LHCN-M2 (cell line): Measurements from ENCODE around the gene SEPTIN12. TPM values are rescaled to one million over a fixed set of nuclear protein-coding genes. Genes with fewer than 3 reads are reported as not detected.
A peak's percentile ranks its signal among the peaks of the same experiment; 100 is the strongest.
"Not testable (repeated sequence)": the region's sequence is repeated elsewhere in the genome, so short reads cannot be mapped to it uniquely, and the experiment has no call there.

Experiments used
- DNase-seq: peaks from one replicate; pipeline ENCODE4 v3.0.0-alpha.2; 2012; ENCODE audit warnings: low read depth
- total RNA-seq: library from RNA; depleted of rRNA; stranded (reverse); fragments of >200 nt; gene quantifications from 2 replicates; pipeline ENCODE4 v1.2.3, GENCODE V29; 2014

Gene SEPTIN12
- total RNA-seq, 1 experiment from 2014 or later: not detected

DNA sequence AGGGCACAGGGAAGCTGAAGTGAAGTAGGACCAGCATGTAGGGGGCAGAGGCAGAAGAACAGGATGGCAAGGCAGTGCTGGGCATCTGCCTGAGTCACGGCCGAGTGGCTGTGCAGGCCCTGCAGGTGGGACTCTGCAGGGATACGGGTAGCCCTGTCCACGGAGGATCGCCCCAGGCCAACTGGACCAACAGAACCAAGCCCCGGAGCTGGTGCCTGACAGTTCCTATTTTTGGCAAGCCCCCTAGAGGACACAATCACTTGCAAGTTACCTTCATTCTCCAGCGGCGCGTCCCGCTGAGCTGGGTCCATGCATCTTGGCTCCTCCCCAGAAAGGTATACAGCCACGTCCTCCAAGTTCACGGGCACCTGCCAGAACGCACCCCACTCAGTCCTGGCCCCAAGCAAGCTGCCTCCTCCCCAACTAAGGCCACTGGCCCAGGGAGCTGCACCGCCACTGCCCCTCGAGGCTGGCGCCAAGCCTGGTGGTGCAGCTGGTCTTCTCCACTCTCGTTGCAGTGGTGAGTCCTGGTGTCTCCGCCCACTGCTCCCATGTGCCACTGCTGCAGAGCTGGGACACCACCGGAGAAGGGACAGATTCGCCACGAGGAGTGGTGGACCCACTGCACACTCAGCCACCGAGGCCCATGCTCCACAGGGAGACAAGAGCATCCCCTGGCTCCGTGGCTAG, 27.8 kb downstream of the SEPTIN12 start:
- DNase-seq: no peak

DNA sequence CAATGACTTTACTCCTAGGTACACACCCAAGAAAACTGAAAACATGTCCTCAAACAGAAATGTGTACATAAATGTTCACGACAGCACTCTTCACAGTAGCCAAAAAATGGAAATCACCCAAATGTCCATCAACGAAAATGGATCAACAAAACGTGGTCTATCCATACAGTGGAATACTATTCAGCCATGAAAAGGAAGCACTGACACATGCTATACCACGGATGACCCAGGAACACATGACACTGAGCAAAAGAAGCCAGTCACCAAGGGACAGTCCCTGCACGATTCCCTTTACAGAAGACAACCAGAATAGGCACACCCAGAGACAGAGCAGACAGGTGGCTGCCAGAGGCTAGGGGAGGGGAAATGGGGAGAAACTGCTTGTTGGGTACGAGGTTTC, 32.5 kb downstream of the SEPTIN12 start:
- no peak for DNase-seq

DNA sequence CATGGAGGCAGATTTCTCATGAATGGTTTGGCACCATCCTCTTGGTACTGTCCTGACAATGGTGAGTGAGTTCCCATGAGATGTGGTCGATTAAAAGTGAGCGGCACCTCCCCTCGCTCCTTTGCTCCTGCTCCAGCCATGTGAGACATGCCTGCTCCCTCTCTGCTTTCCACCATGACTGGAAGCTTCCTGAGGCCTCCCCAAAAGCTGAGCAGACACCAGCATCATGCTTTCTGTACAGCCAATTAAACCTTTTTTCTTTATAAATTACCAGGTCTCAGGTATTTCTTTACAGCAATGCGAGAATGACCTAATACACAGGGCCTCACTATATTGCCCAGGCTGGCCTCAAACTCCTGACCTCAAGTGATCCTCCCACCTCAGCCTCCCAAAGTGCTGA, 33.3 kb downstream of the SEPTIN12 start:
- no peak for DNase-seq

DNA sequence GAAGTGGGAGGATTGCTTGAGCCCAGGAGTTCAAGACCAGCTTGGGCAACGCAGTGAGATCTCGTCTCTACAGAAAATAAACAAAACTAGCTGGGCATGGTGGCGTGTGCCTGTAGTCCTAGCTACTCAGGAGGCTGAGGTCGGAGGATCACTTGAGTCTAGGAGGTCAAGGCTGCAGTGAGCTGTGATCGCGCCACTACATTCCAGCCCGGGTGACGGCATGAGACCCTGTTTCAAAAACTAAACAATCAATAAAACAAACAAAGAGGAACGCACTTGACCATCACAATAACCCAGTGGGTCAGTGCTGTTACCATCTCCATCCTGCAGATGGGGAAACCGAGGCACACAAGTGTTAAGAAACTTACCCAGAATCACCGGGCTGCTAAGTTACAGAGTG, 34.9 kb downstream of the SEPTIN12 start:
- DNase-seq: no peak

DNA sequence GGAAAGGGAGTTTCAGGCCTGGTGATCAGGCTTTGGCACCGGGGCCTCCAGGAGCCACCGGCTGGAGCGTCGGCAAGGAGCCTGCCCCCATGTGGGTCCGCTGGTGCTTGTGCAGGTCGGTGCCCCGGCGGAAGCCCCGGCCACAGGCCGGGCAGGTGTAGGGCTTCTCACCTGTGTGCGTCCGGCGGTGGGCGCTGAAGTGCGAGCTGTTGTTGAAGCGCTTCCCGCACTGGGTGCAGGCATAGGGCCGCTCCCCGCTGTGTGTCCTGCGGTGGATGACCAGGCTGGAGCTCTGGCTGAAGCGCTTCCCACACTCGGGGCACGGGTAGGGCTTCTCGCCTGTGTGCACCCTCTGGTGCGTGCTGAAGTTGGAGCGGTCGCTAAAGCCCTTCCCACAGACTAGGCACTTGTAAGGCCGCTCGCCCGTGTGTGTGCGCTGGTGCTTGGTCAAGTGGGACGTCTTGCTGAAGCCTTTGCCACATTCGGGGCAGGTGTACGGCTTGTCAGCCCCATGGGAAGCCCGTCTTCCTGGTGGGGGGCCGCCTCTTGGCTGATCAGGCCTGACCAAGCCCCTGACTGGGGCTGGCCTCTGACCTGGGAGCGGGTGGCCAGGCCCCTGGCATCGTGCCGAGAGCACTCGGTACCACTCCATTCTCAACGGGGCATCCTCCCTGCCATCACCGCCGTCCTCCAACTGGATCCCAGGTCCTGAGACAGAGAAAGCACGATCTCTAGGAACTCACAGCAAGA, 35.6 kb downstream of the SEPTIN12 start:
- DNase-seq: no peak

DNA sequence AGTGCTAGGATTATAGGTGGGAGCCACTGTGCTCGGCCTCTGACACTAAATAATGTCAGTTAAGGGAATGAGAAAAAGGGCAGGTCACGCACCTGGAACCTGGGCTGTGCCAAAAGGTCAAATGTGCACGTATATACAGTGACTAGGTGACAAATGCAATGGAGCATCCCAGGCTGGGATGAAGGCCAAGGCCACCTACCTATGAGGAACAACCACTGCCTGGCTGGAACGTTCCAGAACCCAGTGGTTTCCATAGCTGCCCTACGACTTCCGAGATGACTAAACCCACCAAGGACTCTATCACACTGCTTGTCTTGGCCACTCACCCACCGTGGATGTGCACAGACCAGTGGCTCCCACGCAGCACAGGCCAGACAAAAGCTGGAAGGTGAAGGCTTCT, 37.2 kb downstream of the SEPTIN12 start:
- DNase-seq: no peak

DNA sequence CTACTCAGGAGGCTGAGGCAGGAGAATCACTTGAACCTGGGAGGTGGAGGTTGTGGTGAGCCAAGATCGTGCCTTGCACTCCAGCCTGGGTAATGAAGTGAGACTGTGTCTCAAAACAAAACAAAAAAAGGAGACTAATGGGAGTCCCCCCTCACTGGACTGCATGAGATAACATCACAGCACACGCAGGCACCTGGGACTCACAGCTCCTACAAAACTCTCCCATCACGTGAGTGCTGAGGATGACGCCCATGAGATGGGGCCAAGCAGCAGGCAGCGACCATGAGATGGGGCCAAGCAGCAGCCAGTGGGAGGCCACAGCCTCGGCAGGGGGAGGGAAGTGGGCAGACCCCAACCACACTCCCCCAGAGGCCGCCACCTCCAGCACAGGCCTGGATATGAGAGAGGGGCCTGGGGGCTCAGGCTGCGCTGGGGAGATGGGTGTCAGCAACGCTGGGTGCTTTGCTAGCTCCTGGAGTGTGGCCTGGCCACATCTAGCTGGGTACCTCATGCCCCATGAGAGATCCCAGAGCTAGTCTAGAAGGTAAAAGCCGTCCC, 38.4 kb downstream of the SEPTIN12 start:
- no peak for DNase-seq

DNA sequence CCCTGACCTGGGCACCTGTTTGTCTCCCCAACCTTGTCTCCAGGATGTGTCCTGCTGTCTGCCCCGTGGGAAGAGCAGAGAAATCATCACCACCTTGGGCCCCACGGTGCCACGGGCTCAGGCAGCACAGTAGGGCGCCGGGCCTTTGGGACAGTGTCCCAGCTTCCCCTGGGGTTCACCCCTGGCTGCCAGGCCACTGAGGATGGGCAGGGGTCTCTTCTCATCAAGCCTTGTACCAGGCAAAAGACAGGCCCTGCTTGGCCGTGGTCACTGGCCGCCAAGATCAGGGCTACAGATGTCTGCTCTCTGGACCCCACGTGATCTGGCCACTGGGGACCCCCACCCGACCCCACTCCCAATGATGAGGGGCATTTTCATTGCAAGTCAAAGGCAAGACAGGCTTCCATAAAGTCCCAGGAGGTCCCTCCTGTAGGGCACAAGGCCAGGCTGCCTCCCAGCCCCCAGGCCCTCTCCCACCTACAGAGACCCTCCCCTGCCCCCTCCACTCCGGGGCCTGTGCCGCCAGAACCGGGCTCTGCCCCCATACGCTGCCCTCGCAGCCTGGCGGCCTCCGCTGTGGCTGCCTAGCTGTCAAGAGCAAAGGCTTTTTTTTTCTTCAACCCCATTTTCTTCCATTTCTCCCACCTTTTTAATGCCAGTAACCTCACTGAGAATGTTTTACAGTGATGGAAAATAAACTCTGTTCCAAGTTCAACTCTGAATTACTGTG, 39.3 kb downstream of the SEPTIN12 start:
- no peak for DNase-seq

DNA sequence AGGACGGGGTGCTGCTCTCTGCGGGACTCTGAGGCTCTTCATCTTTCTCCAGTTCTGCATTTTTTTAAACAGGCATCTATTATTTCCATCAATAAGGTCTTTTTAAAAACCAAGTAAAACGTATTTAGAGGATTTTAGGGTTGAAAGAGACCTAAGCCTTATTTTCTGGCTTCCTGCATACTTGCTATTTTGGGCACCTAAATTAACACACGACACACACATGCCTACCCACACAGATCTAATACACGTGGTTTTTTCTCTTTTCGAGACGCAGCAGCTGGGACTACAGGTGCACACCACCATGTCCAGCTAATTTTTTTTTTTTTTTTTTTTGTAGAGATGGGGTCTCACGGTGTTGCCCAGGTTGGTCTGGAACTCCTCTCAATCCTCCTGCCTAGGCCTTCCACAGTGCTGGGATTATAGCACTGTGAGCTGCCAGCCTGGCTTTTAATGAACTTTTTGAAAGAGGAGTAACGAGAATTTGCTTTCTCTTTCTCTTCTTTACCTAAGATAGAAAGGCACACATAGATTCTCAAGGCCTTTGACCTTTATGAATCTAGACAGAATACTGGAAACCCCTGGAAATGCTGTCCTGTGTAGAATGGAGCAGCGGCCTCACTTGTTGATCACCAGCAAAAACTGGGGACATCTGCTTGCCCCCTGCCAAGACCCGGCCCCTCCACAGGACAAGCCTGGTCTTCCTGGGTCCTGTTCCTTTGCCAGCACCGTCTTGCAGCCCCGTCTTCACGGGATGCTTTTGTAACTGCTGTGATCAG, 40.1 kb downstream of the SEPTIN12 start:
- no peak for DNase-seq

DNA sequence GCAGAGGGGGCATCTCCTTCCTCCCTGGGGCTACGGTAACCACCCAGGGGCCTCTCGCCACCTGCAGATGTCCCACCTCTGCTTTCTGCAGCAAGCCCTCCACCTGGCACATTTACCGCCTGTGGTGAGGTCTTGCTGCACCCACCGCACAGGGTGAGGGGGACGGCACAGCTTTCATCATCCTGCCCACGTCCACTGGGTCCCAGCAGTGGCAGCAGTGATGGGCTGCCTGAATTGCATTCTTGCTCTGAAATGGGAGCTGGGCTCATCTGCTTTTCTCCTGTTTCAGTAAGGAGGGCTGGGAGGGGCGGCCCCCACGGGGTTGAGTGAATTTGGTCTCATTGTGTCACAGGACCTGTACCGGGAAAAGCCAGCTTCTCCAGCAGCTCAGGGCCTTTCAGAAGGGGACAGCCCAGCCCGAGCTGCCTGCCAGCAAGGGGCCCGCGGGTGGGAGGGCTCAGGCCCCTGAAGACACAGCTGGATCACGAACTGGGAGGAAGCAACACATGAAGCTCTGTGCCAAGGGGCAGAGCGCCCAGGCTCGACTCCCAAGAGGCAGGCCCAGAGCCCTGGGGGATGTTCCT, 41.1 kb downstream of the SEPTIN12 start:
- DNase-seq: no peak

DNA sequence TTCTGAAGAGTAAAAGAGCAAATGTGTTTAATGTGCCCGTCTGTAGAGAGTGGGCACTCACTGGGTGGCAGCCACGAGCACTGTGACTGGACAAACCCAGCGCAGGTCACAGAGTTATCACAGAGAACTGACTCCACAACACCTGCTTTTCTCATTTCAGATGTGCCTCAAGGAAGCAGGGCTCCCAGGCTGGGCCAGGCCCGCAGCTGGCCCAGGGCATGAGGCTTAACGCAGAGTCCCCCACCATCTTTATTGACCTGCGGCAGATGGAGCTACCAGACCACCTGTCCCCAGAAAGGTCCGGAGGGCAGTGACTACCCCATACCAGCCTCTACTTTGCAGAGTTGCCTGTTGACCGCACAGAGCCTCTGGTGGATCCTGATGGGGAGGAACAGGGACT, 41.9 kb downstream of the SEPTIN12 start:
- no peak for DNase-seq

DNA sequence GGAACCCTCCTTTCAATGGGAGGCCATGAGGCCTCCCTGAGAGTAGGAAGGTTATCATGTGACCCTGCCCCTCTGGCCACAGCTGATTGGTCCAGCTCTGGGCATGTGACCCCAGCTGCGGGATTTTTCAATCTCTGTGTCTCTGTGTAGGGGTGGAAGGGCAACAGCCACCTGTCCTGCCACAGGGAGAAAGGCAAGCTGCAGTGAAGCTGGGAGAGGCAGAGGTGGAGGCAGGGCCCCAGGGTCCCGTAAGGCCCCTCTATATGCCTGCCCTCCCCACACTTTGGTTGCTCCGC, 42.9 kb downstream of the SEPTIN12 start:
- no peak for DNase-seq

DNA sequence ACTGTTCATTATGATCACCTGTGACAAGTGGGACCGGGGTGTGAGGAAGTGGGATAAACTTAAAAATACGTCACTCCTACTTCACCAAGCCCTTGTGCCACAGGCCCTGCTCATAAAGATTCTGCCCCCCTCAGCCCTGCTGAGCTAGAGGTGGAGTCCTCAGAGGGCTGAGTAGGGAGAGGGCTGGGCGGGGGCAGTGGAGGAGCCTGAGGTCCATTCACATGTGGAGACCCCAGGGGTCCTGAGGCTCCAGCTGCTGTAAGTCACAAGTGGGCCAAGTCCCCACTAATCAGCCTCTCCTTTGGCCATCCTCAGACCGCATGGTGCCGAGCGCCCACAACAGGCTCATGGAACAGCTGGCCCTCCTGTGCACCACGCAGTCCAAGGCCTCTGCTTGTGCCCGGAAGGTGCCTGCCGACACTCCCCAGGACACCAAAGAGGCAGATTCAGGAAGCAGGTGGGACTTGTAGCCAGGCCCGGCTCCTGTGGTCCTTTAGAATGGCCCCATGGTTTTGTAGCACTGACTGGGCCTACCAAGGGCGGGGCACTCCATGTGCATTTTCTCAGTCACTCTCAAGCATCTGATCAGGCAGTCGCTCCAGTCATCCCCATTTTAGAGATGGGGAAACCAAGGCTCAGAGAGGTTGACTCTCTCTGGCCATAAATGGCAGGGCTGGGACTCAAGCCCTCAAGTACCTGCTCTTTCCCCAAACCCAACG, 43.4 kb downstream of the SEPTIN12 start:
- no peak for DNase-seq

DNA sequence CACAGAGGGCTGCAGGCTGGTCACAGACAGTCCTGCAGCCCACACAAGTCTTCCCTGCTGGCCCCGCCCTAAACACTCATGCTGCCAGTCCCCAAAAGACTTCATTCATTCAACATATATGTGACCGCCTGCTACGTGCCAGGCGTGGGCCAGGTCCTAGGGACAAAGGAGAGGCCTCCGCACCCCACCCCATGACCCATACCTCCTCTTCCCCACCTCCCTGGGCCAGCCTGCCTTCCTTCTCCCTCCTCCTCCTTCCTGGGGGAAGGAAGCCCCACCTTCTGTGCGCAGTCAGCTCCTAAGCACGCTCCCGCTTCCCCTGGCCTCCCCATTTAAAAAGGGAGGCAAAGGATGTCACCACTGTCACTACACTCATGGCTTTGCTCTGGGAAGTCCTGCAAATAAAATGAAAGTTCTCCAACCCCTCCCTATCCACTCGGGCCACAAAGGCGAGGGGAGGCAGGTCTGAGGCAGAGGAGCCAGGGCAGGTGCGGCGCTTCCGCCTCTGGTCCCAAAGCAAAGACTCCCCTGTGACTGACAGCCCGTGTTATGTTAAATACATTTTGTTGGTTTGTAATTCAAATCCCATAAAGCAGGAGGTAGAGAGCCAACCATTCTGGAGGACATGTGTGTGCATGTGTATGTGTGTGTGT, 44.8 kb downstream of the SEPTIN12 start:
- no peak for DNase-seq

DNA sequence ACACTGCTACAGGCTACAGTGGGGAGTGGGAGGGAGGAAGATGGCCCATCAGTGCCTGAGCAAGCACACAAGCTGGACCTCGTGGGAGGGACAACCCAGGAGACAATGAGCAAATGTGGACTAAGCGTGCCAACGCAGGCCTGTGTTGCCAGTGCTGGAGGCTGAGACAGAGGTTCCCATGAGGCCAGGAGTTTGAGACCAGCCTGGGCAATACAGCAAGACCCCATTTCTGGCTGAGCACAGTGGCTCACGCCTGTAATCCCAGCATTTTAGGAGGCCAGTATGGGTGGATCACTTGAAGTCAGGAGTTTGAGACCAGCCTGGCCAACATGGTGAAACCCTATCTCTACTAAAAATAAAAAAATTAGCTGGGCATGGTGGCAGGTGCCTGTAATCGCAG, 49.8 kb downstream of the SEPTIN12 start:
- not testable (repeated sequence) for DNase-seq

DNA sequence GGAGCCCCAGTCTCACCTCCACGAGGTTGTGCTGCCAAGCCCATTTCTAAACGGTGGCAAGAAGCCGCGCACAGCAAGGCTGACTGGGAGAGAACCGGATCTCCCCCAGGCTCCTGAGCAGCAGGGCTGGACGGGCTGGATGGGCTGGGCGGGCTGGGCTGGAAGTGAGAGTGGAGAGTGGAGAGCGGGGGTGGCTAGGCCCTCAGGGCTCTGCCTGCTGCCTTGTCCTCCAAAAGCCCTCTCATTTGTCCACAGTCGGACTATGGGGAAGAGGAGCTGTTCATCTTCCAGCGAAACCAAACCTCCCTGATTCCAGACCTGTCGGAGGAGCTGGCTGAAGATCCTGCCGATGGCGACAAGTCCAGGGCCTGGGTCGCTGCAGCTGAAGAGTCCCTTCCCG, 50.6 kb downstream of the SEPTIN12 start:
- no peak for DNase-seq

DNA sequence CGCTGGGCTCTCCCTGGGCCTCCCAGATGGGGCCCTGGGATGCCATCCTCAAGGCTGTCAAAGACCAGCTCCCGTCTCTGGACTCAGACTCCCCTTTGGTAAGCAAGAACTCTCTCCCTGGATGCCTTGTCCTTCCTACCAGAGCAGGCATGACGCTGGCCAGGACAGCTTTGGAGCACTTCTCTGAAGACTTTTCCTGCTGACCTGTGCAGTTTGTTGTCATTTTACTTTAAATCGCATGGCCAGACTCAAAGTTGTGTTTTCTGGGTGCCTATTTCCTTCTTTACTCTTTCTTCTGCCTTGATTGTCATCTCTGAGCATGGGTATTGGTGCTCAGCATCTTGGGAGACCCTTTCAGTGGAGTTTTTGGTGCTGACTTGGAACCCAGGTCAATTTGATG, 51.6 kb downstream of the SEPTIN12 start:
- no peak for DNase-seq

DNA sequence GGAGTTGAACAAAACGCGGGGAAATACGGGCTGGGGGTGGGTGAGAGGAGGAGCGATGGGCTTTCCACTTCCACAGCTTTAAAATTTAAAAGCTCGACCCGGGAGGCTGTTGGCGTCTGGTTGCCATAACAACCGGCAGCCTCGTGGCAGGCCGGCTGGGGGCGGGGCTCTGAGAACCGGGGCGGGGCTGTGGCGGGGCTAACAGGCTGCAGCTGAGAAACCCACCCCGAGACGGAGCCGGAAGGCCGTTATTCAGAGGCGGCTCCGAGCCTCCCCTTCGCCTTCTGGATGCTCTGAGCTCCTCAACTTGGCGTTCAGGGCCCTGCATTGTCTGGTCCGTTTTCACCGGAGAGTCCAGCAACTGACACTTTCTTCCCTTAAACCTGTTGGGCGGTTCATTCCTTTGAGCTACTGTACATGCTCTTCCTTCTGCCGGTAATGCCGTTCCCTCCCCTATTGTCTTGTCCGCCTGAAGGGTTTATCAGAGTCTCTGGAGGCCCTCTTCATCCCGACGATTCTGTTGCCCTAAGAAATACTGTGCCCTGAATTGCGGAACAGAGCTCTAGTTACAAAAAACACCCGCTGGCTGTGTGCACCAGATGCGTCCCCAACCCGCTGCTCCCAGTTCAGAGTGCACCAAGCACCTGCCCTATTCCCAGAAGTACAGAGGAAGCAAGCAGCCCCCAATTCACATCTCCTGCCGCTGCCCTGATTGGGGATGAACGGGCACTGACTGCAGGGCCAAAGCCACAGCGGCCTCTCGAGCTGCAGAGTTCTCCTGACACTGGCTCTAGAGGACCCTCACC, 53.2 kb downstream of the SEPTIN12 start:
- peak; percentile 72 for DNase-seq

DNA sequence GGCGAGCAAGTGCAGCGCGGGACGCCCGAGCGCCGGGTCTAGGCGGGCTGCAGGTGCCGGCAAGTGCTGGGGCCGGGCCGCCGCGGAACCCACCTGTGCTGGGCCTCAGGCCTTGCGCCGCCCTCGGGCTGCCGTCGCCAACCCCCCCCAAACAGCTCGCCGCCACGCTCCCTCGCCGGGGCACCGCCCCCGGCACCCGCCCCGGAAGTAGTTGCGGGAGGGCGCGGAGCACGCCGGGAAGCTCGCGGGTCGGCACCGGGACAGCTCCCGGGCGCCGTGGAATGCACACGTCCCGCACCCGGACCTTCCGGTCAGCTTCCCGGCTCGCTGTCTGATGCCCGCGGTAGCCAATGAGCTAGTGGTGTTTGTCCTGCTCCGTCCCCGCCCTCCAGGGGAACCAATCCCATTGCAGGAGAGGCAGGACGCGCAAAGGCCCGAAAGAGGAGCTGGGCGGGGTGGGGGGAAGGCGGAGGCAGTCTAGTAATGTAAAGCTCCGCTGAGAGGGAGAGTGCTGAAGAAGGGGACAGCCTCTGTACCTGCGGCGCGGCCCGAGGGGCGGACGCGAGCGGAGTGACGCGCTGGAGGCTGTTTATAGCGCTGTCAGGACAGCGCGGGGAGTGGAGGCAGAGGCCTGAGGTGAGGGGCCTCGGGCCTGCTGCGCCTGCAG, 53.9 kb downstream of the SEPTIN12 start, which contains the start of the genes ANKS3 and DNAAF8:
Gene ANKS3 (minus strand): TSS at position 209 of the 667 bp plus-strand sequence. CDS start 4,122 bp downstream, outside the sequence.
Gene DNAAF8 (plus strand): TSS at position 475 of the 667 bp plus-strand sequence. CDS start 1,978 bp downstream, outside the sequence.
- peak; percentile 95 for DNase-seq
